Spleen (tissue), 11 donors: Measurements from ENCODE around the gene MRPS18A. TPM values are rescaled to one million over a fixed set of nuclear protein-coding genes. Genes with fewer than 3 reads are reported as not detected.

Experiments
- DNase-seq: peaks from one replicate; pipeline ENCODE4 v3.0.0-alpha.2; 2020
- H3K27ac ChIP-seq, 8 donors: fragments of 200-600 bp; sonication (generic) in 7 of 8; 1 replicate in 4 of 8; 2 replicates in 4 of 8; pipeline versions ENCODE4 v1.5.0 to v1.8.0; 2016 to 2021; ENCODE audit warnings: inconsistent platforms in 4 of 8, mild to moderate bottlenecking in 4 of 8, moderate library complexity in 1 of 8
- H3K27me3 ChIP-seq, 7 donors: fragments of 200-600 bp; sonication (generic) in 6 of 7; replicated peaks in 1 of 7; 1 replicate in 4 of 7; 2 replicates in 3 of 7; pipeline versions ENCODE4 v1.5.0 to v1.8.0; 2016 to 2021; ENCODE audit warnings: inconsistent platforms in 3 of 7, mild to moderate bottlenecking in 1 of 7
- H3K36me3 ChIP-seq, 6 donors: fragments of 200-600 bp; sonication (generic) in 5 of 6; 1 replicate in 4 of 6; 2 replicates in 2 of 6; pipeline versions ENCODE4 v1.5.0 to v1.8.0; 2016 to 2021; ENCODE audit warnings: inconsistent platforms in 2 of 6
- H3K4me1 ChIP-seq, 6 donors: fragments of 200-600 bp; sonication (generic) in 5 of 6; 1 replicate in 3 of 6; 2 replicates in 3 of 6; pipeline versions ENCODE4 v1.5.0 to v1.8.0; 2016 to 2021; ENCODE audit warnings: inconsistent platforms in 3 of 6
- H3K4me3 ChIP-seq, 8 donors: fragments of 200-600 bp; sonication (generic) in 7 of 8; 1 replicate in 4 of 8; 2 replicates in 4 of 8; pipeline versions ENCODE4 v1.5.0 to v1.8.0; 2016 to 2021; ENCODE audit warnings: inconsistent platforms in 4 of 8, mild to moderate bottlenecking in 4 of 8, moderate library complexity in 2 of 8
- H3K9me3 ChIP-seq, 8 donors: fragments of 200-600 bp; sonication (generic) in 7 of 8; 1 replicate in 4 of 8; 2 replicates in 4 of 8; pipeline versions ENCODE4 v1.5.0 to v1.8.0; 2016 to 2021; ENCODE audit warnings: inconsistent platforms in 4 of 8
- POLR2A ChIP-seq, 3 donors: fragments of 450-650 bp; IDR thresholded peaks; one replicate each; pipeline ENCODE4 v1.5.1; 2017; ENCODE audit warnings: antibody characterized with exemption in 3 of 3, mild to moderate bottlenecking in 1 of 3
- POLR2AphosphoS5 ChIP-seq, 3 donors: sonication (generic); formaldehyde crosslinking; IDR thresholded peaks; one replicate each; pipeline ENCODE4 v1.5.1; 2017; ENCODE audit warnings: antibody characterized with exemption in 3 of 3
- WGBS, 5 donors: extraction: QIAGEN DNeasy Blood & Tissue Kit in 3 of 5; methylation state at CpG; one replicate each; pipeline versions ENCODE4 v1.1.5 to v1.1.7; 2013 to 2018; 5-methylcytosine and 5-hydroxymethylcytosine counted together
- intact Hi-C: fragments of 100-400 bp; cut with DNase I; formaldehyde crosslinking; loops from one replicate; pipeline ENCODE4 v1.15.0; 2023; ENCODE audit warnings: low total_unique reads
- polyA plus RNA-seq, 3 donors: library from polyadenylated mRNA; stranded (reverse); fragments of 200-250 nt; gene quantifications; one replicate each; pipeline ENCODE4 v1.2.1, GENCODE V29; 2013
- total RNA-seq, 7 donors: library from RNA; depleted of rRNA in 3 of 7; stranded (reverse); fragments of >200 nt in 3 of 7; fragmentation: NEBNext Ultra II Directional in 4 of 7; extraction: Animal tissue kit (Norgen Biotek cat#: 25700) in 4 of 7; gene quantifications; one replicate each; pipeline versions ENCODE4 v1.1.0 to v1.2.1, GENCODE V29; 2016 to 2021
- TF ChIP-seq, protein P1 (sequence below), 11 experiments: fragments of 200-600 bp in 7 of 11; fragments of 450-650 bp in 4 of 11; sonication (generic) in 4 of 11; IDR thresholded peaks in 8 of 11; conservative IDR thresholded peaks in 3 of 11; 1 replicate in 7 of 11; 2 replicates in 4 of 11; pipeline versions ENCODE4 v1.4.0 to v1.8.0; 2016 to 2021; ENCODE audit warnings: antibody characterized with exemption in 11 of 11, inconsistent platforms in 4 of 11, mild to moderate bottlenecking in 1 of 11
- donor health status: healthy with polysubstance abuse.
- donor health status: DM: no; HTN: no; CAD: no; lungs with moderate emphysema.
- donor health status: DM: no; HTN: no; CAD: no.
- donor health status: Bipolar disorder and iron deficiency.
- donor health status: healthy.
- donor health status: DM: no; HTN: no; CAD: no.
- donor health status: DM: yes; HTN: yes; CAD: no.

MRPS18A gene
- total and polyA plus RNA-seq, 10 donors = 28.0 to 48.6 (median 31.5) TPM

- Histone ChIP-seq H3K36me3 (peaks cover 0 to 83% (median 59%) of the 10 kb centered on the region in 6 donors), H3K4me3 (no peak overlapping the region), H3K4me1 (peaks cover 17 to 49% (median 34%) of the 10 kb centered on the region in 6 donors), H3K9me3 (no peaks in the 10 kb centered on the region), H3K27me3 (no peaks in the 10 kb centered on the region), H3K27ac (no peak overlapping the region)
- intact Hi-C loops = no loop called here
- TF ChIP-seq POLR2AphosphoS5 (IDR thresholded peaks at IDR 0.05) (no peak), POLR2A (IDR thresholded peaks at IDR 0.05) (no peak)
- TF ChIP-seq, protein P1, sequence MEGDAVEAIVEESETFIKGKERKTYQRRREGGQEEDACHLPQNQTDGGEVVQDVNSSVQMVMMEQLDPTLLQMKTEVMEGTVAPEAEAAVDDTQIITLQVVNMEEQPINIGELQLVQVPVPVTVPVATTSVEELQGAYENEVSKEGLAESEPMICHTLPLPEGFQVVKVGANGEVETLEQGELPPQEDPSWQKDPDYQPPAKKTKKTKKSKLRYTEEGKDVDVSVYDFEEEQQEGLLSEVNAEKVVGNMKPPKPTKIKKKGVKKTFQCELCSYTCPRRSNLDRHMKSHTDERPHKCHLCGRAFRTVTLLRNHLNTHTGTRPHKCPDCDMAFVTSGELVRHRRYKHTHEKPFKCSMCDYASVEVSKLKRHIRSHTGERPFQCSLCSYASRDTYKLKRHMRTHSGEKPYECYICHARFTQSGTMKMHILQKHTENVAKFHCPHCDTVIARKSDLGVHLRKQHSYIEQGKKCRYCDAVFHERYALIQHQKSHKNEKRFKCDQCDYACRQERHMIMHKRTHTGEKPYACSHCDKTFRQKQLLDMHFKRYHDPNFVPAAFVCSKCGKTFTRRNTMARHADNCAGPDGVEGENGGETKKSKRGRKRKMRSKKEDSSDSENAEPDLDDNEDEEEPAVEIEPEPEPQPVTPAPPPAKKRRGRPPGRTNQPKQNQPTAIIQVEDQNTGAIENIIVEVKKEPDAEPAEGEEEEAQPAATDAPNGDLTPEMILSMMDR (IDR thresholded peaks at IDR 0.05 in 8 of 11, conservative IDR thresholded peaks at IDR 0.05 in 3 of 11) = no peak
- DNase-seq = no peak
- WGBS, 5 donors = 84 to 89% (median 87%) methylated on average over 11 of the region's 11 CpGs
Observed at GRCh38 chr6:43680308-43681200, 7.0 kb downstream of the MRPS18A start.

DNA sequence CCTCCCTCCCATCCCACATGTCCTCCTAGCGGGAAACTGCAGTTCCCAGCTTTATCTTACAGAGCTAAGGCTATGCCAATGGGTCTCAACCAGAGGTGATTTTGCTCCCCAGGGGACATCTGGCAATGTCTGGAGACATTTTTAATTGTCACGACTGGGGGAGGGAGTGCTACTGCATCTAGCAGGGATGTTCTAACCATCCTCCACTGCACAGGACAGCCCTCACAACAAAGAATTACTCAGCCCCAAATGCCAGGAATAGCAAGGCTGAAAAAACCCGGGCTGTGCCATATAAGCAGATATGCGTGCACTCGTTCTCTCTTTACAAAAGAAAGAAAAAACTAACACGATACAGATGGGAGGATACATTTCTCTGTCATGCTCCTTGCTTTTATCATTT is 8.5 kb downstream of the MRPS18A start:
- Histone ChIP-seq H3K36me3 (peaks cover 5 to 94% (median 74%) of the 10 kb centered on the region in 6 donors), H3K27me3 (no peaks in the 10 kb centered on the region), H3K4me1 (peaks cover 6 to 39% (median 21%) of the 10 kb centered on the region in 6 donors), H3K9me3 (no peaks in the 10 kb centered on the region), H3K27ac (no peak overlapping the region), H3K4me3 (no peak overlapping the region)
- TF ChIP-seq, protein P1 (IDR thresholded peaks at IDR 0.05 in 8 of 11, conservative IDR thresholded peaks at IDR 0.05 in 3 of 11) = no peak
- no peak for TF ChIP-seq POLR2A (IDR thresholded peaks at IDR 0.05)
- no peak for TF ChIP-seq POLR2AphosphoS5 (IDR thresholded peaks at IDR 0.05)
- intact Hi-C loops = no loop called here
- no peak for DNase-seq
- WGBS, 5 donors = 88 to 94% (median 92%) methylated on average over 6 of the region's 6 CpGs

DNA sequence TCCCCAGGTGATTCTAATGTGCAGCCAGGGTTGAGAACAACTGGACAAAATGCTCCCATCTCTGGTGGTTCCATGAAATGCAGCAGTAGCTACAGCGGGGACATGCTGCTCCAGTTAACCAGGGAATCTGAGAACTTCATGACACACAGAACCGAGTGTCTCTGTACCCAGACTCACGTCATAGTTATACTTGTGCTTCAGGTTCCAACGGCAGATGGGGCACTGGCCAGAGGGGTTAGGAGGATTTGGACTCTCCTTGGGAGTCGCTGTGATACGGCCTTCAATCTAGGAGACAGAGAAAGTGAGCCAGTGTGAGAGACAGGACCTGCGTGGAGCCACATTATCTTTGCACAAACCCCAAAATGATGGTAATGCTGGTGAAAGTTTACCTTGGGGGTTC is 9.2 kb downstream of the MRPS18A start:
- H3K4me3 ChIP-seq = no peak overlapping the region
- intact Hi-C loops = no loop called here
- no peak for TF ChIP-seq POLR2A (IDR thresholded peaks at IDR 0.05)
- TF ChIP-seq, protein P1 (IDR thresholded peaks at IDR 0.05 in 8 of 11, conservative IDR thresholded peaks at IDR 0.05 in 3 of 11) = no peak
- no peaks in the 10 kb centered on the region for H3K9me3 ChIP-seq
- H3K27me3 ChIP-seq = no peaks in the 10 kb centered on the region
- DNase-seq = no peak
- peaks cover 0 to 39% (median 15%) of the 10 kb centered on the region in 6 donors for H3K4me1 ChIP-seq
- no peak overlapping the region for H3K27ac ChIP-seq
- H3K36me3 ChIP-seq = peaks cover 5 to 100% (median 81%) of the 10 kb centered on the region in 6 donors
- WGBS, 5 donors = 88 to 98% (median 95%) methylated on average over 7 of the region's 7 CpGs

- intact Hi-C loops = no loop called here
- H3K27ac ChIP-seq = no peak overlapping the region
- no peaks in the 10 kb centered on the region for H3K27me3 ChIP-seq
- TF ChIP-seq, protein P1 (IDR thresholded peaks at IDR 0.05 in 8 of 11, conservative IDR thresholded peaks at IDR 0.05 in 3 of 11) = no peak
- TF ChIP-seq POLR2AphosphoS5 (IDR thresholded peaks at IDR 0.05) (no peak), POLR2A (IDR thresholded peaks at IDR 0.05) (no peak)
- no peak for DNase-seq
- H3K4me1 ChIP-seq = peaks cover 0 to 38% (median 13%) of the 10 kb centered on the region in 6 donors
- no peak overlapping the region for H3K4me3 ChIP-seq
- peaks cover 5 to 100% (median 87%) of the 10 kb centered on the region in 6 donors for H3K36me3 ChIP-seq
- WGBS, 5 donors = 80 to 91% (median 90%) methylated on average over 4 to 7 of the region's 7 CpGs
- H3K9me3 ChIP-seq = no peaks in the 10 kb centered on the region
Observed at GRCh38 chr6:43677759-43678158, 9.8 kb downstream of the MRPS18A start.
